HL-60/S4 treated with retinoic acid at 250 ng/mL for 4 days and 3 days (cell line): ENCODE measurements around the gene CDH24.

Experiments
- in situ Hi-C: fragments of 300-500 bp; cut with MboI; formaldehyde crosslinking; loops from 2 replicates; pipeline ENCODE4 v1.7.0; 2022; ENCODE audit warnings: low sequenced_read_pairs

Gene CDH24

DNA sequence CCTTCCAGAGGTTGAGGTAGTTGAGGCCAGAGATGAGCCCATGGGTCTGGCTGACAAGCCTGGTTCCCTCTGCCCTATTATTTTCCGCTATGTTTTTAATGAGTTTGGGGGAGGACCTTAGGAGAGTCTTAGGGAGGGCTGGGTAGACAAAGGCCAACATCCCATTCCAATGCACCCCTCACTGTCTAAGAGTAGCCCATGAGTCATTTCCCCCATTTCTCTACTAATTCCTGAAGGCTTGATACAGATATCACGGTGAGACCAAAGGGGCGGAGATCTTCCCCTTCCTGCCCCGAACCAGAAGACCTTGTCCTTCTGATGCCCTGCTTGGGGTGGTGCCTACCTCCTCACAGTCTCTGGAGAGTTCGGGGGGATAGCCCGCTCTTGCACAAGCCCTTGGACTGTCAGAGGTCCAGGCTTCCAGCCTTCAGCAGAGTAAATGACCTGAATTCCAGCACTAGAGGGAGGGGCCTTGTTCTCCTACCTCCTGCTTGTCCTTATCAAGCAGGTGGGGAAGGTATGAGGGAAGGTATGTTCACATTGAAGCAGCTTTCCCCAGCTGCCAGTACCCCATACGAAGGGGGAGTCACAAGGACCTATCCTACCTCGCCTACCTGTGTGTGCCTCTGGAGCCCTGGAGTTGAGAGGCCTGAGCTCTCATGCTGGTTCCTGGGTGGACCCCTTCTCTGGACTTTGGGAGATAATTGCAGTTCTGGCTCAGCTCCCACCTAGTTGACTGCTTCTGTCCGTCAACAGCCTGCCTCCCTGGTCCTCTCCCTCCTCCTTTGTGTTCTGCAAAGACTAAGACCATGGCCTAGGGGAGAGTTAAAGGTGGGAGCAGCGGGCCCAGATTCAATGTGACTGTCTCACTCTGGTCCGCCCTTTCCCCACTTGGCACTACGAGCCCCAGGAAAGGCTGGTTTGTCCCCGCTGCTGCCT lies 11.6 kb downstream of the CDH24 start:
- in situ Hi-C loops: no loop called here

DNA sequence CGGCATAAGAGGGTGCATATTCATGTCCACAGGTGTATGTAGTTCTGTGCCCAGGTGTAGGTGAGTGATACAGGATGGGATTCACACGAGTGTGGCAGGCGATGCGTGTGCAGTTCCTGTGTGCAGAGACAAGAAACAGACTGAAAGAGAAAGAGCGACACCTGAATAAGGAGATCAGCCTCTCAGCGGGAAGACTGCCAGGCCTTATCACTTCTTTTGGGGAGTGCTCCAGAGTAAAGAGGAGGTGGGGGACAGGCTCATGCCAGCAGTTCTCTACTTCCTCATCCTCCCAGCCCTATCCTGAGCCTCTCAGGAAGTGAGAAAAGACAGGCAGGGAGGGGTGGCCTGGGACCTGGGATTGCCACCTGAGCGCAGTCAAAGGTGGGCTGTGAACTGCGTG lies 12.5 kb downstream of the CDH24 start:
- in situ Hi-C loops: no loop called here

DNA sequence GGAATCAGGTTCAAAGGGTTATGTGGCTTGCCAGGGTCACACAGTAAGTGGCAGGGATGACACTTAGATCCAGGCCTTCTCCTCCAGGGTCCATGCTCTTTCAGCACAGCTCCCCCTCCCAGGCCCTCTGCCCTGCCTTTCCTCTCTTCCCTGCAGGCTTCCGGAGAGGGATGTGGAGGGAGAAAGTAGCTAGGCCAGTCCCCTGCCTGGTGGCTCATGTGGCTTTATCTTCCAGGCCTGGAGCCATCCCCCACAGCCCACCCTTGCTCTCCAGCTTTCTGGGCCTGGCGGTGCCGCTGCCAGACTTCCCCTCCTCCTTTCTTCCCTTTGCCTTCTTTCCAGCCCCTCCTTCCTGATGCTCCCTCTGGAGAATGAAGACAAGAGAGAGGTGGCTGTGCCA lies 13.6 kb downstream of the CDH24 start:
- in situ Hi-C loops: no loop called here

GRCh38 chr14:23043145-23043544 lies 14.2 kb downstream of the CDH24 start:
- in situ Hi-C loops: no loop called here

- in situ Hi-C loops: no loop called here
Observed at GRCh38 chr14:23042162-23042965, 15.0 kb downstream of the CDH24 start, which contains the start of gene PSMB11. Gene PSMB11, plus strand, starts transcription at chr14:23042212. Its CDS starts 14 bp downstream, at chr14:23042226.

- in situ Hi-C loops: no loop called here
Observed at GRCh38 chr14:23041729-23042128, 15.6 kb downstream of the CDH24 start.

GRCh38 chr14:23040100-23040499 lies 17.2 kb downstream of the CDH24 start:
- in situ Hi-C loops: no loop called here

DNA sequence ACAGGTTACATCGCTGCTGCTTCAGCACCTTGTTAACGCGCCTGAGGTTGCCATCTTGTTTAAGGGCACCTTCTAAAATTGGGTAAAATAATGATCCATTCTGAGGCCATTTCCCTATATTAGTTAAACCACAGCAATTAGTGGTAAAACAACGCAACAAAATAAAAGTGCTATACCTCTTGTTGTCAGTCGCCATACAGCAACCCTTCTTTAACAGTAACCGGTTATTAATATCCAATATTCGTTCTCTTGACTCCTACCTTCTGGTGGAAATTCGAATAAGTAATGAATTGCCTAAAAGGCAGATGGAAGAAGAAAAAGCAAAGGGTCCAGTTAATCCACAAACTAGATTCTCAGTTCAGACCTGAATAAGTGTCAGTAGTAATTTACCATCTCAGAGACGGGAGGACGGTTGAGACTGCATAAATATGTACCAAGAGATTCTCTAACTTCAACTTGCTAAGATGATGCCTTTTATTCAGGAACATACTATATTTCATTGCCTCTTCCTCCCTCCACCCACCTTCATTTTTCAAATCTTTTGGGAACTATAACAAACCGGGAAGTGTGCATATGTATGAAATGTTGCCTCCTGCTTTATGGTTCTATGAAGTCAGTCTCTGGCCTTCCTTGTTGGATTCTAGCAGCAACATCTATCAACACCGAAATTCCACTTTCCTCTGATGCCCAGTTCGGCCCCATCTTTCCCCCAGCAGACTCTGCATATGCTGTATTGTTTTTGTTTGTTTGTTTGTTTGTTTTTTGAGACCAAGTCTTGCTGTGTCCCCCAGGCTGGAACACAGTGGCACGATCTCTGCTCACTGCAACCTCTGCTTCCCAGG lies 21.8 kb downstream of the CDH24 start:
- in situ Hi-C loops: no loop called here

- in situ Hi-C loops: no loop called here
Observed at GRCh38 chr14:23034498-23035302, 22.6 kb downstream of the CDH24 start, which contains the start of gene PSMB5. Gene PSMB5, minus strand, starts transcription at chr14:23034900. Its CDS starts 19 bp downstream, at chr14:23034881.

GRCh38 chr14:23033801-23034497 lies 23.4 kb downstream of the CDH24 start:
- in situ Hi-C loops: no loop called here

DNA sequence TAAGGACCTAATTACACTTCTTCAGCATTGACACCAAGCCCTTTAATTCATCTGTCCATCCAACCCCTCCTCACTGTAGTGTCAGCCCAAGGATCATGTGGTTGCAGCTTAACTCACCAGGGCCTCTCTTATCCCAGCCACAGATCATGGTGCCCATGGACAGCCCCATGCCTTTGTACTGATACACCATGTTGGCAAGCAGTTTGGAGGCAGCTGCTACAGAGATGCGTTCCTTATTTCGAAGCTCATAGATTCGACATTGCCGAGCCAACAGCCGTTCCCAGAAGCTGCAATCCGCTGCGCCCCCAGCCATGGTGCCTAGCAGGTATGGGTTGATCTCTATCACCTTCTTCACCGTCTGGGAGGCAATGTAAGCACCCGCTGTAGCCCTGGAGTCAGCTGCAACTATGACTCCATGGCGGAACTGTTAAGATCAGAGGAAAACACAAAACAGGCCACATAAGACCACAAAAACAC lies 24.0 kb downstream of the CDH24 start:
- in situ Hi-C loops: no loop called here

GRCh38 chr14:23030936-23031335 lies 26.4 kb downstream of the CDH24 start:
- in situ Hi-C loops: no loop called here

DNA sequence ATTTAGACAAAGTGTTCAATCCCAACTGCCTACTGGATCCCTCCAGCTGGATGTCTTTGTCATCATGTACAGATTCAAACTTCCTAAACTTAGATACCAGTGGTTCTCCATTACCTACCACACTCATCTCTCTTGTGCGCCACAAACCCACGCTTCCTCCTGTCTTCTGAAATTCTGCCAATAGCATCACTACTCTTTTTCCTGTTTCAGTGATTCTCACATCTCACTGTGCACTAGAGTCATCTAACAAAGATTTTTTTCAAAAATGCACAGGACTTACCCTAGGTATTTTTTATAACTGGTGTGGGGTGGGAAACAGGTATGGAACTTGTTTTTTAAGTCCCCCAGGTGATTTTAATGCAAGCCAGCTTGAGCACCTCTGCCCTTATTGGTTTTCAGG lies 28.5 kb downstream of the CDH24 start:
- in situ Hi-C loops: no loop called here

DNA sequence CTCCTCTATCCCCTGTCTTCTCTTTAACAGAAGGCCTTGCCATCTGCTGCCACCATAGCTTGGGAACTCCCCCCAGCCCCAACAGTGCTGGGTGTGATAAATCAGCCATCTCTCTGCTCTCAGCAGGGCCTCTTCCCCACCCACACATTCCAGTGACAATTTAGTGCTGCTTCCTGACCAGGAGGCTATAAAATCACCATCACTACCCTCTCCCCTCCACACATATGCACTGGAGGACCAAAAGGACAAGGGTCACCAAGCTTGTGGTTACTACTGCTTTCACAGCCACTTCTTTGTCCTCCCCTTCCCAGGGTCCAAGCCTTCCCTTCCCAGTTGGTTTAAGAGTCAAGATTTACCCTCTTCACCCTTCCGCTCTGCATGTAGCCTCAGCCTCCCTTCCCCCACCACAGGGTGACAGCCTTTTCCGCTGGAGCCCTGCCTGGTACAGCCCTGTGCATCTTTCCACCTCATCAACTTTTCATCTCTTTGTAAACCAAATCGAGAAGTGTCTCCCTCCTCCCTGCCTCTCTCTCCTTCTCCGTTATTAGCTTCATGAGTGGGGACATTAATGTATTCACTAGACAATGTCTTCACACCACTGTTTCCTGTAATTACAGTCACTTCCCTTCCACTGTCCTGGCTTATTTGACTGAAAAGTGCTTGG lies 32.0 kb downstream of the CDH24 start:
- in situ Hi-C loops: no loop called here

- in situ Hi-C loops: no loop called here
Observed at GRCh38 chr14:23024612-23025075, 32.7 kb downstream of the CDH24 start.

DNA sequence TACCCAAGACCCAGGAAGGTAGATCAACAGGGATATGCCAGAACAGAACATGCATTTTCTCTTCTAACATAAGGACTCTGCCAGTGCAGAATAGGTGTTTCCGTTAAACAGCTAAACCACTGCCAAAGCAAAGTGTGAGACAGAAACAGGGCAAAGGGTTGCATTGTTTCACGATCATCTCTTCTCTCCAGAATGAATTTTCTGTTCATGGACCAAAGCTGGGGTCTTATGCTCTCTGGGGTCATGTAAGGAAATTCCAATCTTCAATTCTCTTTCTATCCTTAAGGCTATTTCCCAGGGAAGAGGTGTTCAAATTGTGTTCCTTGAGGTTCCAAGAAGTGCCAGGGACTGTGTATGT lies 33.5 kb downstream of the CDH24 start:
- in situ Hi-C loops: no loop called here

GRCh38 chr14:23023022-23023794 lies 34.1 kb downstream of the CDH24 start:
- in situ Hi-C loops: no loop called here

DNA sequence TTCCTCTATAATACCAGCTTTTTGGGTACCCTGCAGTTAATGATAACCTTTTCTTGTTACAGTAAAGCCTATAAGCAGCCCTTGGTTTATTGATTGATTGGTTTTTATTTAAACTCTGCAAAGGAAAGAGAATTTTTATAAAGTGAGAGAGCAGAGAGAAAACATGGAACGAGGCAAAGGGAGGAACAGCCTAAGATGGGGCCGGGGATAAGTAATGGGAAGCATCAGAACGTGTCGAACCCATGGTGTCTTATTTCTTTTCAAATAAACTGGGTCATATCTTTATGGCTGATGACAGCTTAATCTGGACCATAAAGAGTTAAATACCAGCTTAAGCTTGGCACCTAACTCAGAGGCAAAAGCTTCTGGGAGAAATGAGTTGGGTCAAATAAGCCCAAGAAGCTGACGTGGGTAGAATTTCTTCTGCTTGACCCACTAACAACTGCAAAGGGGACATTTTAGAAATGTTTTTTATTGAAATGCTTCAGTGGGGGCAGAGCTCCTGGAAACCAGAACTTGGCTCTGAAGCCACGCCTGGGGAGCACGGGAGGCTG lies 35.4 kb downstream of the CDH24 start:
- in situ Hi-C loops: no loop called here
